ENCODE results near the gene PPP2R5C.

PPP2R5C gene

GRCh38 chr14:101726954-101727302 is 34.6 kb upstream of the PPP2R5C start:
- TF ChIP-seq POU6F1 (CRISPR knock-in tag; IDR thresholded peaks at IDR 0.05; ENCODE audit: borderline replicate concordance, low read depth), result no peak
- no peak for TF ChIP-seq ZNF70 (CRISPR knock-in tag; IDR thresholded peaks at IDR 0.05)
- TF ChIP-seq TCF4 (CRISPR knock-in tag; IDR thresholded peaks at IDR 0.05; ENCODE audit: borderline replicate concordance), result no peak
- TF ChIP-seq CSDC2 (CRISPR knock-in tag; IDR thresholded peaks at IDR 0.05), result no peak
- TF ChIP-seq ARNTL (CRISPR knock-in tag; IDR thresholded peaks at IDR 0.05; ENCODE audit: borderline replicate concordance, low read depth), result no peak
- TF ChIP-seq PATZ1 (CRISPR knock-in tag; IDR thresholded peaks at IDR 0.05; ENCODE audit: borderline replicate concordance), result no peak
- no peak for TF ChIP-seq ZNF8 (CRISPR knock-in tag; IDR thresholded peaks at IDR 0.05)
- no peak for TF ChIP-seq CSRNP3 (CRISPR knock-in tag; IDR thresholded peaks at IDR 0.05)
- no peak for TF ChIP-seq CREB5 (CRISPR knock-in tag; IDR thresholded peaks at IDR 0.05; ENCODE audit: low read depth)
- TF ChIP-seq PPARA (CRISPR knock-in tag; IDR thresholded peaks at IDR 0.05; ENCODE audit: borderline replicate concordance), result no peak
- no peak for TF ChIP-seq TOX (CRISPR knock-in tag; IDR thresholded peaks at IDR 0.05; ENCODE audit: borderline replicate concordance)
- TF ChIP-seq ESRRG (CRISPR knock-in tag; IDR thresholded peaks at IDR 0.05), result no peak
- no peak for TF ChIP-seq ZFP30 (CRISPR knock-in tag; IDR thresholded peaks at IDR 0.05)
- TF ChIP-seq ZFP3 (CRISPR knock-in tag; IDR thresholded peaks at IDR 0.05), result no peak
- ATAC-seq, result no peak

GRCh38 chr14:101727611-101728366 is 33.7 kb upstream of the PPP2R5C start:
- ATAC-seq, result no peak
- TF ChIP-seq PATZ1 (CRISPR knock-in tag; IDR thresholded peaks at IDR 0.05; ENCODE audit: borderline replicate concordance), result no peak
- TF ChIP-seq ZC3H10 (CRISPR knock-in tag; IDR thresholded peaks at IDR 0.05), result no peak
- TF ChIP-seq ZNF565 (CRISPR knock-in tag; conservative IDR thresholded peaks at IDR 0.05; ENCODE audit: low read depth), result no peak
- TF ChIP-seq ARNTL (CRISPR knock-in tag; IDR thresholded peaks at IDR 0.05; ENCODE audit: borderline replicate concordance, low read depth), result no peak
- no peak for TF ChIP-seq PPARA (CRISPR knock-in tag; IDR thresholded peaks at IDR 0.05; ENCODE audit: borderline replicate concordance)
- no peak for TF ChIP-seq ZFP30 (CRISPR knock-in tag; IDR thresholded peaks at IDR 0.05)
- TF ChIP-seq GLIS3 (CRISPR knock-in tag; IDR thresholded peaks at IDR 0.05), result no peak
- TF ChIP-seq ZNF8 (CRISPR knock-in tag; IDR thresholded peaks at IDR 0.05), result no peak
- TF ChIP-seq TSHZ2 (CRISPR knock-in tag; IDR thresholded peaks at IDR 0.05), result no peak
- no peak for TF ChIP-seq ESRRG (CRISPR knock-in tag; IDR thresholded peaks at IDR 0.05)
- TF ChIP-seq ZNF70 (CRISPR knock-in tag; IDR thresholded peaks at IDR 0.05), result no peak

Measured in SK-N-SH treated with all-trans-retinoic acid at 6 μM for 48 hours (cell line).